Fibroblast of skin of right quadriceps (primary cell): ENCODE data around the gene TRIM16.
"Not testable (repeated sequence)": the region's sequence is repeated elsewhere in the genome, so short reads cannot be mapped to it uniquely, and the experiment has no call there.

ENCODE experiments used
- DNase-seq: peaks from one replicate; pipeline ENCODE4 v3.0.0-alpha.2; 2013

TRIM16 gene

DNA sequence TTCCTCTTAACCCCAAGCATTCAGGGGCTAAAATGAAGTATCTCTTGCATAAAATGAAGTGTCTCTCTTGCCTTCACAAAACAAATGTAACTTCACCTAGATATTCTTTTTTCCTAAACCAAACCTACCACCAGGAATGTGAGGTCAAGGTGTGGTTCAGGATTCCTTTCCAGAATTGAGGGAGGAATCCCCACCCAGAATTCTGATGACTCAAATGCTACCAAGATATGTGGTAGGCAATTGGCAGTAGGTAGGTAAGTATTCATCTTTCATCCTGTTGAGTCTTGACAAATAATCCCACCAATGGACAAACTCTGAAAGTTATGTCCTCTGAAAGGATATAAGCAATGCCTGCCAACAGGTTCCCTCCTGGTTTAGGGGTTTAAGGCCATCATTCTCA lies 26.2 kb downstream of the TRIM16 start:
- no peak for DNase-seq

DNA sequence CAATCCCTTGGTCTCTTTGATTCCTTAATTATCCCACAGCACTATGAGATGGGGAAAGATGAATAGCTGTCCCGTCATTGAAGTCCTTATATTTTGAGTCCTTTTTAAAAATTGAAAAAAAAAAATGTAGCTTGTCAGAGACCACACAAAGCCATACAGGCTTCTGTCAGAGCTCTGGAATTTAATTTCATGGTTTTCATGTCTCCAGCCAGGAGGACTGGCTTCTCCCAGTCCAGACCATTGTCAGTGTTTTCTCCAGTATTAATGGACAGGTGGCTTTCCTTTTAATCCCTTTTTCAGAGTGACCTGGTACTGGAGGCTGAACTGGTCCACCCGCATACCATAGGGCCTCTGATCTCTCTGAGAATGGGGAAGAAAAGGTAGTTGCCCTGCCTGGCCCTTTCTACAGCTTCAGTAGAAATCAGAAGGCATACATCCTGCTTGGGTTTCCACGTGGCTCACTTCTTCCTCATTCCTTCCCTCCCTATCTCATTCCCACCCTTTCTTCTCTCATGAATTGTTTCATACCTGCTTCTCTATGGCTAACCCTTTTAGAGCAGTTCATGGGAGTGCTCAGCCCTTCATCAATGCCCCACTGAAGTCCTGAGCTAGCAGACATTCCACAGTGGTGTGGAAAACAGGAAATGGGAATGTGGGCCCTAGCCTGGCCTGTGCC lies 29.1 kb downstream of the TRIM16 start:
- no peak for DNase-seq

- not testable (repeated sequence) for DNase-seq
These were observed 29.7 kb downstream of the TRIM16 start for GRCh38 chr17:15654401-15654800.

DNA sequence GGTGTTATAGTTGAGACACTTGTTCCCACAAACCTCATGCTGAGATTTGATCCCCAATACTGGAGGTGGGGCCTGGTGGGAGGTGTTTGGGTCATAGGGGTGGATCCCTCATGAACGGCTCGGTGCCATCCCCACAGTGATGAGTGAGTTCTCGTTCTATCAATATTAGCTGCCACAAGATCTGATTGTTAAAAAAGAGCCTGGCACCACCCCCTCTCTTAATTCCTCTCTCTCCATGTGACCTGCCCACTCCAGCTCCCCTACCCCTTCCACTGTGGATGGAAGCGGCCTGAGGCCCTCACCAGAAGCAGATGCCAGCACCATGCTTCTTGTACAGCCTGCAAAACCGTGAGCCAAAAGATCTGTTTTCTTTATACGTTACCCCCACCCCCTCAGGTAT lies 31.2 kb downstream of the TRIM16 start:
- no peak for DNase-seq

DNA sequence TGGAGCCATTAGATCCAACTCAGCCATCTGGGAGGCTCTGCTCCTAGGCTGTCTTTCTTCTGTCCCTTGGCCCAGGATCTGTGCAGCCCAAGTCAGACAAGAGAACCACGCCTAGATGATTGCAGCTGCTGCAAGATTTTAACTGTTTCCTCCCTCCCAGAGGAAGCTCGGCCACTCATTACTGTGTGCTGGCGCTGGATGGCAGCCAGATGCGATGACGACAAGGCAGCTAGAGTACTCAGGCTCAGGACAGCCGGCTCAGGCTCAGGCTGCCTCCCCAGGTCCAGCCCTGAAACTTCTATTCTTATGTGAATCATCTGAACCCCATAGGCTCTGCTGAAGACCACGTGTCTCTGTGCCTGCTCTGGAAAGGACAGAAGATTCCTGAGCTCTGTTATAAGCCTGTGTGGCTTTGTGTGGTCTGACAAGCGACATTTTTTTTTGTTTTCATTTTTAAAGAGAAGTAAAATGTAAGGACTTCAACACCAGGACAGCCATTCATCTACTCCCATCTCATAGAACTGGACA lies 32.5 kb downstream of the TRIM16 start:
- DNase-seq, result peak; percentile 99

- no peak for DNase-seq
These were observed 33.1 kb downstream of the TRIM16 start for GRCh38 chr17:15650741-15651582.

DNA sequence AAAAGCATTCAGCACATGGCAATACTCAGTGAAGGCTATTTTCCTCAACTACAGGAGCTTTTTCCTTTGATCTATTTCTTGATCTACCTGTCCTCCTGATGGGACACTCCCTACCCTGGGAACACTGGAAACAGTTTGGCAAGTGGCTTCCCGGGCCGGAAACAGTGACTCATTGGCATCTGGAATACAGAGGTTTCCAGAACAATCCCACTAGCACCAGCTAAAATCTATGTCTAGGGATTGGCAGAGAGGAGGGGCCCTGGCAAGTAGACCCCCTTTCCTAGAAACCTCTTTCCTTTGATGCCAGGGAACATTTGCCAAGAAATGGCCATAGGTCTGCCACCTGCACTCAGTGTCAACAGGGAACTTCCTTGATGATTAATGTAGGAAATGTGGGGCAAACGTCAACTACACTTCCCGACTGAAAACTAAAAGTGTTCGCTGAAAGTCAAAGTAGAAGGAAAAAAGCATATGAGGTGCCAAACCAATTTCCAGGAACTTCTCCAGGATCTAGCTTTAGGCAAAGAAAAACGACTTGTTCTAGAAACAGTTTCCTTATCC lies 34.2 kb downstream of the TRIM16 start:
- DNase-seq, result peak; percentile 44

DNA sequence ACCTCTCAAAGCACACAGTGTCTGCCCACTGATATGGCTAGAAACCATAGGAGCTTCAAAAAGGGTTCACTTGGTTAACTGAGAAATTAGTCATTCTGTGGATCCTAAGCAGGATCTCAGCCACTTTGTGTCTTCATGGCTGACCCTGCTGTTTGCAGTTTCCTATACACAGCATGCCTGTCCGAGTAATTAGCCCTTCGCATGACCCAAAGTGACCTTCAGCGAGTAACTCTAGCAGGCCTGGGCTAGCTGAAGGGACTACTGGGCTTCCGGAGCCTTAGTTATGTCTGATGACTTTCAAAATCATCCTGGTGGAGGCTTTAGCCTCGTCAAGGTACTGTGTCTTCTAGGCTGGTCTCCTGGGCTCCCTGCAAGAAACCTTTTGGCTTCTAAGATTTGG lies 35.7 kb downstream of the TRIM16 start:
- DNase-seq, result no peak

GRCh38 chr17:15645942-15646312 lies 38.2 kb downstream of the TRIM16 start:
- not testable (repeated sequence) for DNase-seq

DNA sequence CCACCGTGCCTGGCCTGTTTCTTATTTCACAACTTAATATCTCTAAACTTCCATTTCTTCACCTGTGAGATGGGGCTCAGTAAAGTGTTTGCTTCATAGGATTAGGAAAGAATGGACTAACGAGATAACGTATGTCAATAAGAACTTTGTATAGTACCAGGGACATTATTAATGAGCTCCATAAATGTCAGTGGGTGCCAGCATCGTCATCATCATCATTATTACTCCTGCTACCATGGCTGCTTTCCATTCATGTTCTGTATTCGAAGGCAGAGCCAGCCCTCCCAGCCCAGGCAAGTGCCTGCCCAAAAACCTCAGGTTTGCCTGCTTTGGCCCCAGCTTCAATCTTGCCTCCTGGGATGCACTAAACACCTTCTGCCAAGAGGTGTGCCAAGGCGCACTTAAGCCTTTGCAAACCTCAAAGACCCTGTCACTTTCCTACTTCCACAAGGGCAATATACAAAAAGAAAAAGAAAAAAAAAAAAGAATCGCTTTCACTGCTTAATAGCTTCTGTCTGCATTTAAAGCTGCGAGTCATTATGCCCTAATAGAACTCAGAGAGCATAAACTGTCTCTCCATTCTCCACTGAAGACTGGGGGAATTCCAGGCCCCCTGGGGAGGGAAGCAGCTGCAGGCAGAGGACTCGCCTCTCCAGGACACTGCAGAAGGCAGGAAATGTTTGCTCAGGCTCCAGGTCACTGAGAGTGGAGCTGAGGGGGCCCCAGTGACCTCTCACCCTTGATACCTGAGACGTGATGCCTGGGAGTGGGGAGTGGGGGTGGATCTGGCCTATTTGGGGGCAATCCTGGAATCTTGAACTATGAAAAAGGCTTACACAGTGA lies 38.8 kb downstream of the TRIM16 start:
- peak; percentile 72 for DNase-seq

DNA sequence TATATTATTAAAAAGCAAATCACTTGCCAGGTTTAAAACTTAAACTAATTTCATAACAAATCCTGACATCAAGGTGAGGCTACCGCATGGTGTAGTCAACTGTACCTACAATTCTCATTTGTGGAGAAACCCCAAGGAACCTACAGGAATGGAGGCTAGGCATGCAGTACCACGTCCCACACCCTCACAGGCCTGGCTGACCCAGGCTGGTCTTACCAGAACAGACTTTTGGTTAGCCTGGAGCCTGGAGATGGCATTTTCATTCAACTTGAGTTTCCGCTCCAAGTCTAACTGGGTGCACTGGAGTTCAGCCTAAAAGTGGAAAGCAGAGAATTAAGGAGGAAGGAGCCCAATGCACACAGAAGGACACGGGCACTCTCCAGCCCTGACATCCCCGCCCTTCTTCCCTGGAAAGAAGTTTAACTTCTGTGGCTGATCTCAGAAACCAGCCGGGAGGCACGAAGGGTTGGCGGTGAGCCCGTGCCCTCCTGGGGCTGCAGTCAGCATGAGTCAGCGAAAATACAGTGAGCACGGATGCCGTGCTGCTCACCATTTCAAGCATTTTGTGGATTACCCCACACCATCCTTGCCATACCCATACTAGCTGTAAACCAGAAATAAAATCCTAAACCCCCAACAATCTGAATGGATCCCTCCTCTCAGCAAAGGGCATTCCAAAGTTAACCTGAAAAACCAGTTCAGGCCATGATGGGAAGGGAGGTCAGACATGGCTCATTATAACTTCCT lies 41.4 kb downstream of the TRIM16 start:
- not testable (repeated sequence) for DNase-seq

DNA sequence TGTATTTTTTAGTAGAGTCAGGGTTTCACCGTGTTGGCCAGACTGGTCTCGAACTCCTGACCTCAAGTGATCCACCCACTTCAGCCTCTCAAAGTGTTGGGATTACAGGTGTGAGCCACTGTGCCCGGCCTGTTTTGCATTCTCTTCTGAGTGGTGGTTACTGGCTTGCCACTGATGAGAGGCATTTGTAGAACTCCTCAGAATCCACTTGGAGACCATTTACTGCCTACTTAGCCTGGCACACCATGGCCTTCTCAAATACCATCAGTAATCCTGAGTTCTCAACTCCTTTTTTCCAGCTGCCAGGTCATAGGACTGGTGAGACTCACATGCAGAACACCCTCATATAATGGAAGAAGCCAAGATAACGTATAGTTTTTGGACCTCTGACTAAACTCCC lies 42.1 kb downstream of the TRIM16 start:
- not testable (repeated sequence) for DNase-seq

DNA sequence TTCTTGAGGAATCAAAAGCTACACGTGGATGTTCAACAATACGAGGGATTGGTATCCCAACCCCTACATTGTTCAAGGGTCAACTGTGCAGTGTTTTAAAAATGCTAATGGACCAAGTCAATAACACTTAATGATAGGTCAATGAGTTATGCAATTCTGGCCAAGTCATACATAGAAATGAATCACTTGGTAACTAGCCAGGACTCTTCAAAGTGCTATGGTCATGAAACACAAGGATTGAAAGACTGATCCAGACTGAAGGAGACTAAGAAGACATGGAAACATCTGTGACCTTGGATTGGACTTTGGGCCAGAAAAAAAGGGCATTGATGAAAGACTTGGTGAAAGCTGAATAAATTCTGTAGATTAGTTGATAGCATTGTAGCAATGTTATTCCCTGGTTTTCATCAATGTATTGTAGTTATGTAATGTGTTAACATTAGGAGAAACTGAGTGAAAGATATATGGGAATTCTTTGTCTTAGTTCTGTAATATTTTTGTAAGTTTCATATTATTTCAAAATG lies 53.1 kb downstream of the TRIM16 start:
- DNase-seq, result not testable (repeated sequence)

GRCh38 chr17:15629991-15630390 lies 54.1 kb downstream of the TRIM16 start:
- not testable (repeated sequence) for DNase-seq

- peak; percentile 39 for DNase-seq
These were observed 60.4 kb downstream of the TRIM16 start for GRCh38 chr17:15623661-15624209.

GRCh38 chr17:15623255-15623654 lies 60.9 kb downstream of the TRIM16 start:
- not testable (repeated sequence) for DNase-seq

DNA sequence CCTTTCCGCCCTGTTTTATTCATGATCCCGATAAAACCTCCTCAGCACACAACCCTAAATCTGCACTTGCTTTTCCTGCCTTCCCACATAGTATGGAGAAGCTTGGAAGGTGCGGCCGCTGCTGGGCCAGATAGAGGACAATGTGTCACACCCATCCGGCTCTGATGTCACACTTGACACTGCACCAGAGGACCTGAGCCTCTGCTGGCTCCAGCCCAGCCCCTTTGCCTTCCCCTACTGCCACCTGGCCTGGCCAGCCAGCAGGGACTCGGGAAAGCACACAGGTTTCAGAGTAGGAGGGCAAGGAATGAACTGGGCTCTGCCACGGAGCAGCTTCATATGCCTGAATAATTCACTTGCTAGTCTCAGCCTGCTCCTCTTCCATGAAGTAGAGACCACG lies 62.0 kb downstream of the TRIM16 start:
- not testable (repeated sequence) for DNase-seq

DNA sequence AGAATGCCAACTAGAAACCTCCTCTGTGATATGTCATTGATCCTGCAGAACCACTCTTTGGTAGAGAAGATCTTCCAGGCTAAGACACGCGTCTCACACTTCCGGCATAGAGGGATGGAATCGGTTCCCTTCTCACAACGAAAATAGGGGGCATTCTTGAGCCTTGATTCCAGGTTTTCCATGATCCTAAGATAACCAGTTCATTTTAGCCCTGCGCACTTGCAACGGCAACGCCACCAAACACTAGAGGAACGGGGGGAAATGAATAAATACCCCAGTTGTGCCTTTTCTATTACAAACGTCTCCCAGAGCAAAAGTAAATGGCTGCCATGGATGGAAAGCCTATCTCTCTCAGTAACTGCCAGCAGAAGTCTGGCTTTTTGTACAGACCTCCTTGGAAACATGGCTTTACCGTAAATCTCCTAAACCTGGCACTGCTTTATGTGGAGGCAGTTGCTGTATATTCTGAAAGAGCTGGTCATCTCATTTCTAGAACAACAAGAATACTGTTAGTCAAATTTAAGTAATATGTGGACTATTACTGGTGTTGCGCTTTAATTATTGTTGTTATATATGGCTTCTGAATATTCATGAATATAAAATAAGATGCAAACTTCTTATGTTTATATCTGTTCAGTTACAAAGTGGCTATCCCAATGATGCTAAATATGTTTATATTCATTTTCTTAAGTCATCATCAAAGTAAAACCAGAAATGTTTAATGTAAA lies 64.6 kb downstream of the TRIM16 start, which contains the start of gene FBXW10B:
Gene FBXW10B (minus strand): TSS at position 374 of the 728 bp plus-strand sequence. CDS start 192 bp downstream, at position 182.
- DNase-seq, result not testable (repeated sequence)

GRCh38 chr17:15616828-15617227 lies 67.3 kb downstream of the TRIM16 start:
- DNase-seq, result not testable (repeated sequence)

- not testable (repeated sequence) for DNase-seq
These were observed 68.3 kb downstream of the TRIM16 start for GRCh38 chr17:15615850-15616249.
